Dermis blood vessel endothelial cell (primary cell): ENCODE data around the gene NT5C1B. TPM values are rescaled to one million over a fixed set of nuclear protein-coding genes. Genes with fewer than 3 reads are reported as not detected.
A peak's percentile ranks its signal among the peaks of the same experiment; 100 is the strongest.

ENCODE experiments used
- DNase-seq: peaks from one replicate; pipeline ENCODE4 v3.0.0; 2010
- total RNA-seq: library from RNA; depleted of rRNA; stranded (reverse); fragments of >200 nt; gene quantifications from 2 replicates; pipeline ENCODE4 v1.2.3, GENCODE V29; 2014

NT5C1B gene
- total RNA-seq, 1 donor from 2014 or later = not detected

DNA sequence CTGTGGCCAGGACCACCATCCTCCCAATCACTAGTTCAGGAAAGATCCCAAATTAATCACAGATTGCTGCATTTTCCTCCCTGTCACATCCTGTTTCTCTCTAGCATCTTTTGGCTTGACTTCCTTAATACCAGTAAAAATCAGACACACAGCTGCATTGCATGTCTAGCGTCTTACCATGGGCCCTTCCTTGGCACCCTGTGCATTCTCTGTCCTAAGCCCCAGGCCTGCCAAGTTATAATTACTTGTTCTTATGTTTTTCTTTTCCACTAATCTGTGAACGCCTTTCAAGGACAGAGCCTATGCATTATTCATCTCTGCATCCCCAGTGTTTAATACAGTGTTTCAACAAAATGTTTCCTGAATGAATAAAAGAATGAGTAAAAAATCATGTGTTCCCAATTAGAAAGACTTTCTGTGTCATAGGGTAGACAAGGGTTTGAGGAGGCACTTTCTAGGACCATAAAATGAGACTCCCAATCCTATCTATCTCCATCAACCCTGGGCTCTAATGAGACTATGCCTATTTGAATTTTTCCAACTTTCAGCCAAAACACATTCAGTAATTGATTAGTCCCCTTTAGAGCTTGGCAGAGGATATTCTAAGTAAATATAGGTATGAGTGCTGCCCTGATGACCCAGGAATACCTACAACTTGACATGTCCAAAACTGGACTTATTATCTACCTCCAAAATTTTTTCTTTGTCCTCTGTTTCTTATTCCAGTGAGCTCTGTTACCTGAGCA is 10.3 kb upstream of the NT5C1B start:
- DNase-seq = peak; percentile 17

GRCh38 chr2:18598848-18599484 is 9.6 kb upstream of the NT5C1B start:
- no peak for DNase-seq

- DNase-seq = peak; percentile 22
Observed at GRCh38 chr2:18597618-18598017, 8.2 kb upstream of the NT5C1B start.

DNA sequence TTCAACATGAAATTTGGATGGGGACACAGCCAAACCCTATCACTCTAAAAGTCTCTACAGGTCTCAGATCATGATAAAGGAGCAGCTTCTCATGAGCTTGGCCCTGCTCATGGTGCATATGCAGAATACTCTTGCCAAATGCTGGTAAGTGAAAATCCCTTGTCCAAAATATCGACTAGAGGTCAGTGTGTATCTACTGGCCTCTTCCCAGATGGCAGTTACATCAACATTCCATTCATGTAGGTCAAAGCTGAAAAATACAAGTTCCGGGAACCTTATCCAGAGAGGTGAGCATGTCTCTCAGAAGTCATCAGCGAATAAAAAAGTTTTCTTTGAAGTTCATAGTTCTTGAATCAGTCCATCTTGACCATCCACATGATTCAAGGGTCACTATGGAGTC is 7.6 kb upstream of the NT5C1B start:
- DNase-seq = no peak

GRCh38 chr2:18593496-18593895 is 4.1 kb upstream of the NT5C1B start:
- DNase-seq = no peak

GRCh38 chr2:18592372-18592771 is 3.0 kb upstream of the NT5C1B start:
- DNase-seq = no peak

- no peak for DNase-seq
Observed at GRCh38 chr2:18588802-18589201, 567 bp downstream of the NT5C1B start.

DNA sequence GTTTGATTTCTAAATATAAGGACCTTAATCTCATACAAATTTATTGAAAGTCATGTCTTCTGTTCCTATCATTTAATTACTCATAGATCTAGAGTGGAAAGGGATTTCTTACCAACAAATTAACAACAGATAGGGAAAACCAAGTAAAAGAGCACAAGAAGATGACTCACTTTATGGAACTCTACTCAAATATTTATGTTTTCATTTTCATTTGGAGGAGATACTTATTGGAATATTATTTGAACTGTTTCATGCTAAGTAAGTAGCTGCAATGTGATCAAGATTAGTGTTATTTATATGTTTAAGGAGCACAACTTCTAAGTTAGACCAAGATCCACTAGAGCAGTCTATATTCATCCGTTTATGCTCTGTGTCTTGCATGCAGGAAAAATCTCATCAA is 1.3 kb downstream of the NT5C1B start:
- DNase-seq = no peak

- DNase-seq = no peak
Observed at GRCh38 chr2:18585526-18585925, 3.8 kb downstream of the NT5C1B start.

- DNase-seq = no peak
Observed at GRCh38 chr2:18584608-18584954, 4.8 kb downstream of the NT5C1B start.

DNA sequence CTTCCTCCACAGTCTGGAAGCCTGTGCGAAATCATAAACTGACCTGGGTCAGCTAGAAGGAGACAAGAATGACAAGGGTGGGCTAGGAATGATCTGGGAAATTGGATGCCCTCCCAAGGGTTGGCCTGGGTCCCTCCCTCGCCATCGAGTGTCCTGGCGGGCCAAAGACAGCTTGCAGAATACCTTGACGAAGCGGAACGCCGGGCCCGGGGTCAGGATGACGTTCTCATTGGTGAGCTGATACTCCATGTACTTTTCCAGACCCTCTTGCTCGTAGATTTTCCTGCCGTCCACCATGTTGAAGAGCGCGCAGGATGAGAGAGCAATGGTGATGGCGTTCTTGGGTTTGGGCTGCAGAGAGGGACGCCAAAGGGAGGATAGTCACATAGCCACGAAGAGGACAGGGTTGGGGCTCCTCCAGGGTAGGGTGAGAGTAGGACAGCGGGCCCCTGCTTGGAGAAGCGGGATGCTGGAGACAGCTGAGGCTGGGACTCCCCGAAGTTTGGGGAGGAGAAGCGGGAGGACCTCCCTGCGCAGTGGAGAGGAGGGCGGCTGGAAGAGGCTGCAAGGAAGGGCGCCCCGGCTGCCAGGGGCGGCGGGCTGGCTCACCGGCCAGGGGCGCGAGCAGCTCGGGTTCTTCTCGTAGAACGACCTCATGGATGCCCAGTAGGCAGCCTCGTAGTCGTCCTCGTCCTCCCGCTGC is 5.3 kb downstream of the NT5C1B start:
- no peak for DNase-seq

DNA sequence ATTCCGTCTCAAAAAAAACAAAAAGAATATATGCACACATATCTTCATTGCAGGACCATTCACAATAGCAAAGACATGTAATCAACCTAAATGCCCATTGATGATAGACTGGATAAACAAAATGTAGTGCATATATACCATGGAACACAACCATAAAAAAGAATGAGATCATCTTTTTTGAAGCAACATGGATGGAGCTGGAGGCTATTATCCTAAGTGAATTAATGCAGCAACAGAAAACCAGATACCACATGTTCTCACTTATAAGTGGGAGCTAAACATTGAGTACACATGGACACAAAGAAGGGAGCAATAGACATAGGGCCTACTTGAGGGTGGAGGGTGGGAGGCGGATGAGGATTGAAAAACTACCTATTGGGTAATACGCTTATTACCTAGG is 8.8 kb downstream of the NT5C1B start:
- no peak for DNase-seq

GRCh38 chr2:18578033-18578432 is 11.3 kb downstream of the NT5C1B start:
- DNase-seq = no peak

GRCh38 chr2:18566145-18566769 is 23.1 kb downstream of the NT5C1B start:
- no peak for DNase-seq

GRCh38 chr2:18560797-18561085 is 28.6 kb downstream of the NT5C1B start:
- DNase-seq = no peak

DNA sequence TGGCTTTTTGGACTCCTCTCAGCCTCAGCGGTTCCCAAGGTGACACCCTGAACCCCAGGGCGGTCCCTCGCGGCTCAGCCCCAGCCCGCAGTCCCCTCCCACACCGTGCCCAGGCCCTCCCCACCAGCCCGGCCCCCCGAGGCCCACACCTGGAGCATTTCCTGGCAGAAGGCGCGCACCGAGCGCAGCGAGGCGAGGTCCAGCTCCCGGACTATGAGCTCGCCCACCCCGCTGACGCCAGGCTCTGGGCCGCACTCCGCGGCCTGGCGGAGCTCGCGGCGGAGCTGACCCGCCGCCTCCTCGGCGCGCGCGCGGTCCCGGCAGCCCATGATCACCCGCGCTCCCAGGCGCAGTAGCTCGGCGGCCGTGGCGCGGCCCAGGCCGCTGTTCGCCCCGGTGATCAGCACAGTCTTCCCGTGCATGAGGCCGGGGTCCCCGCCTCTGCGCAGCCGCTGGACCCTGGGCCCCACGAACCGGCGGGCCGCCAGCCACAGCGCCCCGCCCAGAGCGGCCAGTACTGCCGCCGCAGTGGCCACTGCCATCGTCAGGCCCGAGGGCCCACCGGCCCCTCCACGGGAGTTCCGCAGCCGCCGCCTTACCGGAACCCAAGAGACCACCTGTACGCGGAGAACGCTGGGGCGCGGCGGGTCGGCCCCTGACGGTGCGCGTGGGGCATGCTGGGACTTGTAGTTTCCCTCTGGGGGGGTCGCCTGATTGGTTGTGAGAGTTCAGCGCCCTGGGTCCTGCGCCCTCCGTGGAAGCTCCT is 29.2 kb downstream of the NT5C1B start, which contains the start of gene RDH14:
Gene RDH14, minus strand, starts transcription at position 623 of the 766 bp plus-strand sequence. Its CDS starts 81 bp downstream, at position 542.
- peak; percentile 94 for DNase-seq

DNA sequence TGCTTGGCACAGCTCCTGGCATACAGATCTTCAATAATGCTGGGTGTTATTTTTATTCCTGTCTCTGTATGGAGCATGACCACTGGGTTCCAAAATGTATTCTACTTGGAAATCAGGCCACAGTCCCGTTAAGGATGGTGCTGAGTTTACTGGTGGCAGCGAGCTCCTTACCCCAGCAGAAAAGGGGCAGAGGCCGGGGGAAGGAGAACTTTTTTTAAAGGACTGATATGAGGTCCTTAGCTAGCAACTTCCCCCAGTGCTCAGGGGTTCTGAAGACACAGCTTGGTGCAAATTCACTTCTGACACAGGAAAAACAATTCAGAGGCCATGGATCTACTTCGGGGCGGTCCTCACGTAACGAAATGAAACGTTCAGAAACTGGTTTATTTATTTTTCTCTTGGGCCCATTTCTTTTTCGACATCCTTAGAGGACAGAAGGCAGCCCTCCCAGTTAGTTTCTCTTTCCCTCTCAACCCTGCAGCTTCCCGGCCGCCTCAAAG is 29.8 kb downstream of the NT5C1B start:
- DNase-seq = no peak

DNA sequence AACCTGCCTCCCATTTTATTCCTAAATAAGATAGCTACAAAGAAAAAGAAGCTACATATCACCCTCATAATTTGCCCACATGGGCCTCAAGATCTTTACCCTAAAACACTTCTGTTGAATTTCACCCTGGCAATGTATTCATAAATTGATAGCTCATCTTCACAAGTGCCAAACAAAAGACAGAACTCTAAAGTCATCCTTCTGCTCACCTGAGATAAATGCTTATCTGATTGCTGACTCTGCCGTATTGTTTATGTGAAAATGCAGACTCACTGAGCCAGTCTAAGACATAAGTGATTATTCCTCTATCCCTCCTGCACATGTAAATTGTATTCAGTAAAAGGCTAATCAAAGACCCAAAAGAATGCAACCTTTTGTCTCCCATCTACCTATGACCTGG is 30.9 kb downstream of the NT5C1B start:
- DNase-seq = no peak

DNA sequence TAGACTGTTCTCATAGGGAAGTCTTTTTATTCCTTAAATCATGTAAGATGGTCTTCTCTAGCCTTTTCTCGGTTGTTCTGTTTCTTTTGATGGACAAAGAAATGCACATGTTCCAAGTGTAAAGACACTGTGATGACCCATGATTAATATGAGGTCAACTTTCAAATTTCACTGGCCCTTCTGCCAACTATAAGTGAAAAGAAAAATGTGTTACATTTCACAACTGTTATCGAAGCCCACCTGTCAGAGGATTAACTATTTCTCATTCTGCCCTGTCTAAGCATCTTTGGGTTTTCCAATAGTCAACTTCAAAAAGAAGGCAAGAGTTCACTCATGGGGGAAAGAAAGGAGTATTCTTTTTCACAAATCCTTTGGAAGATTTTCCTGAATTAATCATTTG is 32.2 kb downstream of the NT5C1B start:
- DNase-seq = no peak

GRCh38 chr2:18552351-18553077 is 36.9 kb downstream of the NT5C1B start:
- DNase-seq = peak; percentile 43

DNA sequence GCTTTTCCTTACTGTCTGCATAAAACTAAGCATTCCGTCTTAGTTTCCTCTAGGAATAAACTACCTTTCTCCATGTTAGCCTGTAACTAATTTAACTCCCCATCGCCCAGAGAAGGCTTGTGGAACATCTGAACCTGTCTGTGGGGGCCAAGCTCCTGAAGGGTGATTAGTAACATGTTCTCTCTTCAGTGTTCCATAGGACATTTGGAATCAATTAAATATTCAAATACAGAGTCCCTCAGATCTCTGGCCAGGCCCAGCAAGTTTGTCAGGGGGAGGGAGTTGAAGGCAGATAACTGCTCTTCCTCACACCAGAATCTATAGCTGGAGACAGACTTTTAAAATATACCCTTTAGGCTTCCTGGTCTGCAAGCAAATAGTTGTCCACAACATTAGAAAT is 37.7 kb downstream of the NT5C1B start:
- DNase-seq = no peak

DNA sequence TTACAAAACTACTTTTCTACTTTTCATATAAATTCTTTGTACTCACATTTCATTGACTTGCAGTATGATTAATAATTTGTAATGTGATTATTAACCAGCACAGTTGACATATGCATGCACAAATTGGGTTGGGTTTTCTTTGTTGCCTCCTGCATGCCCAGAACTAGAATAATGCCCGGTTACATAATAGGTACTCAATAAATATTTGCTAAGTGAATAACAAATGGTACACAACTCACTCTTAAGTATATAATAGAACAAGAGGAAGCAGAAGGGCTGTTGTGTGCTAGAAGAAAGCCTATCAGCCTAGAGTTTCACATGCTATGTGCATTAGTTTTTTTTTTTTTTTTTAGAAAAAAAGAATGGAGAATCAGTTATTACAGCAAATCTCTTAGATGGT is 38.2 kb downstream of the NT5C1B start:
- no peak for DNase-seq
